Muscle of leg (tissue), 11 donors: ENCODE results near the gene NECTIN4. TPM values are rescaled to one million over a fixed set of nuclear protein-coding genes. Genes with fewer than 3 reads are reported as not detected.
"Not testable (repeated sequence)": the region's sequence is repeated elsewhere in the genome, so short reads cannot be mapped to it uniquely, and the experiment has no call there.

Experiments
- DNase-seq: peaks from one replicate; pipeline ENCODE4 v3.0.0; 2013
- H3K27ac ChIP-seq: one replicate; pipeline ENCODE4 v1.5.1; 2013; ENCODE audit warnings: mild to moderate bottlenecking, low read length, control low read depth
- H3K27me3 ChIP-seq: one replicate; pipeline ENCODE4 v1.6.1; 2013; ENCODE audit warnings: low read length; ENCODE audit not compliant: control insufficient read depth, insufficient read depth
- H3K36me3 ChIP-seq: one replicate; pipeline ENCODE4 v1.6.1; 2013; ENCODE audit warnings: low read length; ENCODE audit not compliant: control insufficient read depth, insufficient read depth
- H3K4me1 ChIP-seq: one replicate; pipeline ENCODE4 v1.6.1; 2013; ENCODE audit warnings: low read length; ENCODE audit not compliant: control insufficient read depth, insufficient read depth
- H3K4me3 ChIP-seq: one replicate; pipeline ENCODE4 v1.5.1; 2013; ENCODE audit warnings: low read length, control low read depth
- H3K9me3 ChIP-seq: replicated peaks from 2 replicates; pipeline ENCODE4 v1.6.1; 2013; ENCODE audit warnings: low read depth, low read length; ENCODE audit not compliant: control insufficient read depth
- WGBS: methylation state at CpG from one replicate; pipeline ENCODE4 v1.1.5; 2013; ENCODE audit warnings: missing lambda C conversion rate; ENCODE audit not compliant: insufficient coverage; 5-methylcytosine and 5-hydroxymethylcytosine counted together
- polyA plus RNA-seq, 8 donors: library from polyadenylated mRNA; unstranded; fragments of 120-200 nt; gene quantifications; one replicate each; pipeline versions ENCODE4 v1.2.1 to v1.2.3, GENCODE V29; 2013; ENCODE audit warnings: inconsistent platforms in 1 of 8, low replicate concordance in 1 of 8; ENCODE audit not compliant: insufficient read length in 8 of 8, insufficient read depth in 1 of 8
- total RNA-seq: library from RNA; stranded (reverse); fragments of 120-200 nt; gene quantifications from one replicate; pipeline ENCODE4 v1.2.4, GENCODE V29; 2013

The NECTIN4 gene
- total and polyA plus RNA-seq, 9 donors: 0.04 to 6.1 (median 0.08) TPM; not detected in 1

DNA sequence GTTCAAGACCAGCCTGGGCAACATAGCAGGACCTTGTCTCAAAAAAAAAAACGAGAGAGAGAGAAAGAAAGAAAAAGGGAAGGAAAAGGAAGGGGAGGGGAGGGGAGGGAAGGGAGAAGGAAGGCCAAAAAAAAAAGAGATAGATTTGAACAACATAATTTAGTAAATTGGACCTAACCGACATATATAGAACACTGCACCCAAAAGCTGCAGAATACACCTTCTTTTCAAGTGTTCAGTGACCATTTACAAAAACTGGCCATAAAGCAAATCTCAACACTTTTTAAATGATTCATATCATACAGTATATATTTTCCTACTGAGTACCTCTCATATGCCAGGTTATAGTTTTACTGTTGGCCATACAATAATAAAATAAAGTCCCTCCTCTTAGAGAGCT, 57.5 kb downstream of the NECTIN4 start:
- WGBS: 29% methylated on average over 1 of the region's 2 CpGs
- no peaks in the 10 kb centered on the region for H3K4me1 ChIP-seq
- no peaks in the 10 kb centered on the region for H3K9me3 ChIP-seq
- no peak overlapping the region for H3K4me3 ChIP-seq
- H3K27me3 ChIP-seq: no peaks in the 10 kb centered on the region
- H3K27ac ChIP-seq: no peak overlapping the region
- H3K36me3 ChIP-seq: no peaks in the 10 kb centered on the region
- DNase-seq: no peak

DNA sequence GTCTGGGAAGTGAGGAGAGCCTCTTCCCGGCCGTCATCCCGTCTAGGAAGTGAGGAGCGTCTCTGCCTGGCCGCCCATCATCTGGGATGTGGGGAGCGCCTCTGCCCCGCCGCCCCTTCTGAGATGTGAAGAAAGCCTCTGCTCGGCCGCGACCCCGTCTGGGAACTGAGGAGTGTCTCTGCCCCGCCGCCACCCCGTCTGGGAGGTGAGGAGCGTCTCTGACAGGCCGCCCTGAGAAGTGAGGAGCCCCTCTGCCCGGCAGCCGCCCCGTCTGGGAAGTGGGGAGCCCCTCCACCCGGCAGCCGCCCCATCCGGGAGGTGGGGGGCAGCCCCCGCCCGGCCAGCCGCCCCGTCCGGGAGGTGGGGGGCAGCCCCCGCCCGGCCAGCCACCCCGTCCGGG, 59.9 kb downstream of the NECTIN4 start:
- H3K27ac ChIP-seq, DNase-seq, H3K4me3 ChIP-seq, H3K9me3 ChIP-seq, H3K27me3 ChIP-seq, H3K4me1 ChIP-seq, H3K36me3 ChIP-seq: not testable (repeated sequence)
- WGBS: 95% methylated on average over 26 of the region's 32 CpGs

DNA sequence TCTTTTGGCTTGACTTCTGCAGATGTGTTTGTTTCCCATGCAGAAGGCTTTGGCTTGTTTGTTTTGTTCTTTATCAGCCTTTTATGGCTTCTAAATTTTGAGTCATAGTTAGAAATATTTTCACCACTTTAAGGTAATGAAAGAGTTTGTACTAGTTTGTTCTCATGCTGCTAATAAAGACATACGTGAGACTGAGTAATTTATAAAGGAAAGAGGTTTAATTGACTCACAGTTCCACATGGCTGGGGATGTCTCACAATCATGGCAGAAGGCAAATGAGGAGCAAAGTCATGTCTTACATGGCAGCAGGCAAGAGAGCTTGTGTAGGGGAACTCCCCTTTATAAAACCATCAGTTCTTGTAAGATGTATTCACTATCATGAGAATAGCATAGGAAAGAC, 62.4 kb downstream of the NECTIN4 start:
- 57% methylated on average over 1 of the region's 1 CpG for WGBS
- not testable (repeated sequence) for H3K9me3 ChIP-seq, H3K36me3 ChIP-seq, H3K27me3 ChIP-seq, H3K4me1 ChIP-seq, H3K27ac ChIP-seq, H3K4me3 ChIP-seq, DNase-seq

DNA sequence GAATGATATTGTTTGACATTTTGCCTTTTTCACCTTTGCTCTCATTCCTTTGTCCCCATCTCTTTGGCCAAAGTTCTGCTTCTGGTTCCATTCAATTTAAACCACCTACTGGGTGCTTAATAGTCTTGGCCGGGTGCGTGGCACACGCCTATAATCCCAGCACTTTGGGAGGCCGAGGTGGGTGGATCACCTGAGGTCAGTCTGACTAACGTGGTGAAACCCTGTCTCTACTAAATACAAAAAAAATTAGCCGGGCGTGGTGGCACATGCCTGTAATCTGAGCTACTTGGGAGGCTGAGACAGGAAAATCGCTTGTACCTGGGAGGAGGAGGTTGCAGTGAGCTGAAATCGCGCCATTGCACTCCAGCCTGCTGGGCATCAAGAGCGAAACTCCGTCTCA, 66.9 kb downstream of the NECTIN4 start:
- peaks cover 21% of the 10 kb centered on the region for H3K27me3 ChIP-seq
- WGBS: 89% methylated on average over 9 of the region's 12 CpGs
- not testable (repeated sequence) for DNase-seq, H3K9me3 ChIP-seq, H3K36me3 ChIP-seq, H3K4me3 ChIP-seq, H3K27ac ChIP-seq
- H3K4me1 ChIP-seq: peaks cover 22% of the 10 kb centered on the region

DNA sequence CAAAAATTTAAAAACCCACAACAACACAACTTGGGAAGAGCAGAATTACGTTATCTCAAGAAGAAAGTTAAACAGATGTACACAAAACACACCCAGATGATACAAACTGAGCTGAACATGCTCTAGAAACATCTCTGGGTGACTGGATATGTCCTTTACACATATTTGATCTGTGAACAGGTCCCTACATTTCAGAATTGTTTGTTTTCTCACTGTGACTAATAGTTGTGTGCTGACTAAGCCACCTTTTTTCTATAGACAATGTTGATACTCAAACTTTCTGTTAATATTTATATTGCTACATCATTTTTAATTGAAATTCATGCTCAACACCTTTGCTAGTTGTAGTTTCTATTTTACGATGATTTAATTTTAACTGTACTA, 67.4 kb downstream of the NECTIN4 start:
- Histone ChIP-seq H3K27me3 (peaks cover 21% of the 10 kb centered on the region), H3K27ac (no peak overlapping the region), H3K36me3 (no peaks in the 10 kb centered on the region), H3K4me3 (no peak overlapping the region), H3K4me1 (peaks cover 22% of the 10 kb centered on the region), H3K9me3 (no peaks in the 10 kb centered on the region)
- no peak for DNase-seq
- no CpG with 5 or more reads among the region's 2 CpGs for WGBS

DNA sequence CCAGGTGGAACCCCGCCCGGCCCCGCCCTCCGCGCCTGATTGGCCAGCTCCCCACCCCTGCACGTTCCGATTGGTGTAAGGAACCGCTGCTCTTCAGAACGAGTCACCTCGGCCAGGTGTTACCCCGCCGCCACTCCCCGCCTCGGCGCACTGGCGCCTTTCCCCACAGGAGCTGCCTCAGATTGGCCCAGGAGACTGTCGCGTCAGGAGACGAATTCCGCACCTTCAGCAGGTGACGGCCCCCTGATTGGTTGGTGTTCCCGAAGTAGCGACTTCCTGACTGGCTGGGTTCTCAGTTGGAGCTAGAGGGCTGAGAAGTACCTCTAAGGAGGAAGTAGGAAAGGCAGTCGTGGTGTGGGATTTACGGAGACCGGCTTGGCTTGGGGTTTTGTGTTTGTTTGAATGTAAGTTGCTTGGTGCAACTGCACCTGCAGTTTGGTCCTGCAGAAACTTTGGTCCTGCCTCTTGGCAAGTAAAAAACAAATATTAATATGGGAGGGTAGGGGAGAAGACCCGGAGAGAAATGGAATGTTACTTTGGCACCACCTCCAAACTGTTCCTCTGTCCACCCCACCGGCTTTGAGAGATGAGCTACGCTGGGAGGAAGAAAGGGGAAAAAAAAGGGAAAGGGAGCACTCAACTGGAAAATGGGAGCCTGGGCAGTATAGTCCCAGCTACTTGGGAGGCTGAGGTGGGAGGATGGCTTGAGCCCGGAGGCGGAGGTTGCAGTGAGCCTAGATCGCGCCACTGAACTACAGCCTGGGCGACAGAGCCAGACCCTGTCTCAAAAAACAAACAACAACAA, 68.0 kb downstream of the NECTIN4 start:
- Histone ChIP-seq H3K4me3 (peak overlapping the region; percentile 38), H3K27ac (no peak overlapping the region), H3K9me3 (no peaks in the 10 kb centered on the region), H3K36me3 (no peaks in the 10 kb centered on the region), H3K4me1 (peaks cover 22% of the 10 kb centered on the region), H3K27me3 (peaks cover 21% of the 10 kb centered on the region)
- WGBS: 1% methylated on average over 28 of the region's 34 CpGs
- peak; percentile 47 for DNase-seq

Other genes with a start within 250 kb of the NECTIN4 start
- 0.13 TPM for gene CD244, start 226.7 kb downstream of the NECTIN4 start, total RNA-seq
- gene CD244, start 226.7 kb downstream of the NECTIN4 start, polyA plus RNA-seq: 1 to 10 TPM in 1 of 8 donors, under 1 TPM in 7; 0.16 to 1.3 (median 0.30) TPM
- gene ITLN1, start 204.4 kb downstream of the NECTIN4 start, total RNA-seq: 0.13 TPM
- 1 to 10 TPM in 2 of 8 donors, under 1 TPM in 4, not detected in 2; 0.19 to 8.6 (median 0.37) TPM for gene ITLN1, start 204.4 kb downstream of the NECTIN4 start, polyA plus RNA-seq
- not detected for gene ITLN2, start 134.7 kb downstream of the NECTIN4 start, total RNA-seq
- gene ITLN2, start 134.7 kb downstream of the NECTIN4 start, polyA plus RNA-seq: under 1 TPM in 1 of 8 donors, not detected in 7; 0.56 TPM
- gene F11R, start 68.4 kb downstream of the NECTIN4 start, total RNA-seq: 11.7 TPM
- 10 to 100 TPM in 7 of 8 donors, 1 to 10 TPM in 1; 8.9 to 28.0 (median 12.7) TPM for gene F11R, start 68.4 kb downstream of the NECTIN4 start, polyA plus RNA-seq
- 28.8 TPM for gene TSTD1, start 50.6 kb downstream of the NECTIN4 start, total RNA-seq
- 10 to 100 TPM; 22.4 to 36.7 (median 25.4) TPM for gene TSTD1, start 50.6 kb downstream of the NECTIN4 start, polyA plus RNA-seq
- gene USF1, start 43.6 kb downstream of the NECTIN4 start, total RNA-seq: 46.9 TPM
- 10 to 100 TPM; 34.9 to 42.5 (median 37.9) TPM for gene USF1, start 43.6 kb downstream of the NECTIN4 start, polyA plus RNA-seq
- 1.3 TPM for gene ARHGAP30, start 19.7 kb downstream of the NECTIN4 start, total RNA-seq
- gene ARHGAP30, start 19.7 kb downstream of the NECTIN4 start, polyA plus RNA-seq: 1 to 10 TPM; 2.7 to 3.4 (median 2.9) TPM
- gene KLHDC9, start 8.8 kb upstream of the NECTIN4 start, total RNA-seq: 1.0 TPM
- gene KLHDC9, start 8.8 kb upstream of the NECTIN4 start, polyA plus RNA-seq: 1 to 10 TPM in 2 of 8 donors, under 1 TPM in 6; 0.23 to 1.5 (median 0.64) TPM
- gene PFDN2, start 28.5 kb upstream of the NECTIN4 start, total RNA-seq: 29.5 TPM
- 10 to 100 TPM; 70.9 to 93.0 (median 74.8) TPM for gene PFDN2, start 28.5 kb upstream of the NECTIN4 start, polyA plus RNA-seq
- 29.1 TPM for gene NIT1, start 28.5 kb upstream of the NECTIN4 start, total RNA-seq
- gene NIT1, start 28.5 kb upstream of the NECTIN4 start, polyA plus RNA-seq: 10 to 100 TPM; 26.7 to 34.3 (median 30.2) TPM
- 16.8 TPM for gene DEDD, start 43.1 kb upstream of the NECTIN4 start, total RNA-seq
- gene DEDD, start 43.1 kb upstream of the NECTIN4 start, polyA plus RNA-seq: 10 to 100 TPM; 36.1 to 48.1 (median 40.7) TPM
- gene UFC1, start 64.4 kb upstream of the NECTIN4 start, total RNA-seq: 79.8 TPM
- 100 to 1,000 TPM in 7 of 8 donors, 10 to 100 TPM in 1; 90.7 to 132 (median 107) TPM for gene UFC1, start 64.4 kb upstream of the NECTIN4 start, polyA plus RNA-seq
- 10.4 TPM for gene USP21, start 69.9 kb upstream of the NECTIN4 start, total RNA-seq
- gene USP21, start 69.9 kb upstream of the NECTIN4 start, polyA plus RNA-seq: 10 to 100 TPM; 24.6 to 36.2 (median 26.3) TPM
- 22.4 TPM for gene PPOX, start 76.9 kb upstream of the NECTIN4 start, total RNA-seq
- 10 to 100 TPM; 16.1 to 28.6 (median 22.3) TPM for gene PPOX, start 76.9 kb upstream of the NECTIN4 start, polyA plus RNA-seq
- gene B4GALT3, start 87.9 kb upstream of the NECTIN4 start, total RNA-seq: 16.7 TPM
- 10 to 100 TPM; 22.3 to 29.8 (median 23.5) TPM for gene B4GALT3, start 87.9 kb upstream of the NECTIN4 start, polyA plus RNA-seq
- gene ADAMTS4, start 109.5 kb upstream of the NECTIN4 start, total RNA-seq: 7.8 TPM
- 10 to 100 TPM in 4 of 8 donors, 1 to 10 TPM in 4; 8.6 to 14.1 (median 10.6) TPM for gene ADAMTS4, start 109.5 kb upstream of the NECTIN4 start, polyA plus RNA-seq
- gene NDUFS2, start 112.8 kb upstream of the NECTIN4 start, total RNA-seq: 84.4 TPM
- 100 to 1,000 TPM; 134 to 163 (median 146) TPM for gene NDUFS2, start 112.8 kb upstream of the NECTIN4 start, polyA plus RNA-seq
- gene FCER1G, start 125.7 kb upstream of the NECTIN4 start, total RNA-seq: 6.9 TPM
- gene FCER1G, start 125.7 kb upstream of the NECTIN4 start, polyA plus RNA-seq: 10 to 100 TPM; 13.2 to 24.9 (median 20.4) TPM
- gene APOA2, start 134.1 kb upstream of the NECTIN4 start, total RNA-seq: 1.7 TPM
- 10 to 100 TPM in 2 of 8 donors, 1 to 10 TPM in 1, under 1 TPM in 2, not detected in 3; 0.17 to 31.3 (median 1.7) TPM for gene APOA2, start 134.1 kb upstream of the NECTIN4 start, polyA plus RNA-seq
- 9.3 TPM for gene TOMM40L, start 136.5 kb upstream of the NECTIN4 start, total RNA-seq
- gene TOMM40L, start 136.5 kb upstream of the NECTIN4 start, polyA plus RNA-seq: 10 to 100 TPM in 2 of 8 donors, 1 to 10 TPM in 6; 8.7 to 11.0 (median 9.6) TPM
- not detected for gene NR1I3, start 148.6 kb upstream of the NECTIN4 start, total RNA-seq
- gene NR1I3, start 148.6 kb upstream of the NECTIN4 start, polyA plus RNA-seq: 1 to 10 TPM in 6 of 8 donors, under 1 TPM in 2; 0.50 to 1.5 (median 1.1) TPM
- gene PCP4L1, start 169.2 kb upstream of the NECTIN4 start, total RNA-seq: 0.04 TPM
- 1 to 10 TPM in 1 of 8 donors, under 1 TPM in 6, not detected in 1; 0.13 to 1.2 (median 0.37) TPM for gene PCP4L1, start 169.2 kb upstream of the NECTIN4 start, polyA plus RNA-seq
- 21.9 TPM for gene MPZ, start 220.4 kb upstream of the NECTIN4 start, total RNA-seq
- 10 to 100 TPM in 5 of 8 donors, 1 to 10 TPM in 3; 6.5 to 38.1 (median 14.3) TPM for gene MPZ, start 220.4 kb upstream of the NECTIN4 start, polyA plus RNA-seq
- gene SDHC, start 224.8 kb upstream of the NECTIN4 start, total RNA-seq: 20.2 TPM
- gene SDHC, start 224.8 kb upstream of the NECTIN4 start, polyA plus RNA-seq: 100 to 1,000 TPM; 112 to 145 (median 136) TPM